Measurements from ENCODE around the gene EEA1. TPM values are rescaled to one million over a fixed set of nuclear protein-coding genes. Genes with fewer than 3 reads are reported as not detected.

Gene EEA1
- total and polyA plus RNA-seq, 4 donors = 5.3 to 56.7 (median 24.6) TPM

DNA sequence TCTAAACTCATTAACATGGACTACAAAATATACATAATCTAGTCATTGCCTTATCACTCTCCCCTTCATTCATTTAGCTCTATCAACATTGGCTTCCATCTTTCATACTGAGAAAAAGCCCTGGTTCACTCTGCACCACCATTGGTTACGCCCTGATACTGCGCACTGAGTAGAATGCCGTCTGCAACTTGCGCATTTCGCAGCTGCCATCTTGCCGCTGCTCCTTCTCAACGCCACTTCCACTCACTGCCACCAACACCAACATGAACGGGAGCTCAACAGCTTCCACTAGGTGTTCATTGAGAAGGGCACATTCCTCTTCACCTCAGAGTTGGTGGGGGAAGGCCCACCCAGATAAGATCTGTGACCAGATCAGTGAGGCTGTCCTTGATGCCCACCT lies 71.3 kb downstream of the EEA1 start:
- peaks cover 0 to 7% of the 10 kb centered on the region in 2 donors for H3K36me3 ChIP-seq (ENCODE audit: control insufficient read depth in 1 of 2, insufficient read depth in 2 of 2, low read length in 1 of 2)
- no peaks in the 10 kb centered on the region for H3K9me3 ChIP-seq (ENCODE audit: control insufficient read depth, low read length)
- H3K4me3 ChIP-seq (ENCODE audit: low read length in 2 of 2) = no peak overlapping the region
- no peak overlapping the region for H3K27ac ChIP-seq (ENCODE audit: low read depth in 1 of 2, low read length in 2 of 2)
- 98 to 99% methylated on average over 8 of the region's 8 CpGs for WGBS, 2 donors
- intact Hi-C loops (cut with DNase I) = no loop called here
- no peak for DNase-seq
- no peak for ATAC-seq (ENCODE audit: low FRiP score)
- H3K27me3 ChIP-seq (ENCODE audit: control insufficient read depth in 1 of 2, insufficient read depth in 2 of 2, low read length in 1 of 2) = no peaks in the 10 kb centered on the region
- no peaks in the 10 kb centered on the region for H3K4me1 ChIP-seq (ENCODE audit: control insufficient read depth in 1 of 2, insufficient read depth in 2 of 2, low read length in 2 of 2)

GRCh38 chr12:92854344-92854743 lies 74.8 kb downstream of the EEA1 start:
- WGBS, 2 donors = 98% methylated on average over 3 of the region's 3 CpGs
- no peaks in the 10 kb centered on the region for H3K9me3 ChIP-seq (ENCODE audit: control insufficient read depth, low read length)
- no peaks in the 10 kb centered on the region for H3K27me3 ChIP-seq (ENCODE audit: control insufficient read depth in 1 of 2, insufficient read depth in 2 of 2, low read length in 1 of 2)
- ATAC-seq (ENCODE audit: low FRiP score) (no peak), DNase-seq (no peak)
- no peak overlapping the region for H3K4me3 ChIP-seq (ENCODE audit: low read length in 2 of 2)
- H3K27ac ChIP-seq (ENCODE audit: low read depth in 1 of 2, low read length in 2 of 2) = no peak overlapping the region
- intact Hi-C loops (cut with DNase I) = no loop called here
- H3K4me1 ChIP-seq (ENCODE audit: control insufficient read depth in 1 of 2, insufficient read depth in 2 of 2, low read length in 2 of 2) = no peaks in the 10 kb centered on the region
- H3K36me3 ChIP-seq (ENCODE audit: control insufficient read depth in 1 of 2, insufficient read depth in 2 of 2, low read length in 1 of 2) = peaks cover 0 to 4% of the 10 kb centered on the region in 2 donors

GRCh38 chr12:92848740-92849139 lies 80.4 kb downstream of the EEA1 start:
- H3K36me3 ChIP-seq (ENCODE audit: control insufficient read depth in 1 of 2, insufficient read depth in 2 of 2, low read length in 1 of 2) = no peaks in the 10 kb centered on the region
- no peak for ATAC-seq (ENCODE audit: low FRiP score)
- H3K9me3 ChIP-seq (ENCODE audit: control insufficient read depth, low read length) = no peaks in the 10 kb centered on the region
- intact Hi-C loops (cut with DNase I) = no loop called here
- no peak overlapping the region for H3K27ac ChIP-seq (ENCODE audit: low read depth in 1 of 2, low read length in 2 of 2)
- no peaks in the 10 kb centered on the region for H3K4me1 ChIP-seq (ENCODE audit: control insufficient read depth in 1 of 2, insufficient read depth in 2 of 2, low read length in 2 of 2)
- 87 to 90% methylated on average over 3 of the region's 3 CpGs for WGBS, 2 donors
- H3K27me3 ChIP-seq (ENCODE audit: control insufficient read depth in 1 of 2, insufficient read depth in 2 of 2, low read length in 1 of 2) = no peaks in the 10 kb centered on the region
- no peak for DNase-seq
- no peak overlapping the region for H3K4me3 ChIP-seq (ENCODE audit: low read length in 2 of 2)

GRCh38 chr12:92847368-92847767 lies 81.7 kb downstream of the EEA1 start:
- Histone ChIP-seq H3K36me3 (ENCODE audit: control insufficient read depth in 1 of 2, insufficient read depth in 2 of 2, low read length in 1 of 2) (no peaks in the 10 kb centered on the region), H3K27ac (ENCODE audit: low read depth in 1 of 2, low read length in 2 of 2) (no peak overlapping the region), H3K9me3 (ENCODE audit: control insufficient read depth, low read length) (no peaks in the 10 kb centered on the region), H3K27me3 (ENCODE audit: control insufficient read depth in 1 of 2, insufficient read depth in 2 of 2, low read length in 1 of 2) (no peaks in the 10 kb centered on the region), H3K4me1 (ENCODE audit: control insufficient read depth in 1 of 2, insufficient read depth in 2 of 2, low read length in 2 of 2) (no peaks in the 10 kb centered on the region), H3K4me3 (ENCODE audit: low read length in 2 of 2) (no peak overlapping the region)
- DNase-seq = no peak
- ATAC-seq (ENCODE audit: low FRiP score) = no peak
- intact Hi-C loops (cut with DNase I) = no loop called here
- WGBS, 2 donors = 88 to 89% methylated on average over 1 of the region's 1 CpG

DNA sequence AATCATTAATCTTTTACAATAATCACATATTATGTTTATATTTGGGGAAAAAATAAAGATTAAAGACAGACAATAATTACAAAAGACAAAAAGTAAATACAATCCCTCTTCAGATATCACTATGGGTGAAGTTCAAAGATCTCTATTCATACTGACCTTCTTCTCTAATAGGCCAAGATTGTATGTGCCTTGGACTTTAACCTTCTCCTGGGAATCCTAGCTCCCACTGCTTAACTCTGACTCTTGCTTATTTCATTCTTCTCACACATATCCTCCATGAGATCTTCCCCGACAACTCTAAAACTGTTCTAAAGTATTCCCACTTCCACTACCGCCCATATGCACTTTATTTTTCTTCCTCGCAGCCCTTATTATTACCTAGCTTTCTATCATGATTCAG lies 83.8 kb downstream of the EEA1 start:
- DNase-seq = no peak
- Histone ChIP-seq H3K27ac (ENCODE audit: low read depth in 1 of 2, low read length in 2 of 2) (no peak overlapping the region), H3K9me3 (ENCODE audit: control insufficient read depth, low read length) (no peaks in the 10 kb centered on the region), H3K4me3 (ENCODE audit: low read length in 2 of 2) (no peak overlapping the region), H3K36me3 (ENCODE audit: control insufficient read depth in 1 of 2, insufficient read depth in 2 of 2, low read length in 1 of 2) (no peaks in the 10 kb centered on the region), H3K27me3 (ENCODE audit: control insufficient read depth in 1 of 2, insufficient read depth in 2 of 2, low read length in 1 of 2) (no peaks in the 10 kb centered on the region), H3K4me1 (ENCODE audit: control insufficient read depth in 1 of 2, insufficient read depth in 2 of 2, low read length in 2 of 2) (no peaks in the 10 kb centered on the region)
- intact Hi-C loops (cut with DNase I) = no loop called here
- no peak for ATAC-seq (ENCODE audit: low FRiP score)
- WGBS, 2 donors = 97% methylated on average over 3 of the region's 3 CpGs

DNA sequence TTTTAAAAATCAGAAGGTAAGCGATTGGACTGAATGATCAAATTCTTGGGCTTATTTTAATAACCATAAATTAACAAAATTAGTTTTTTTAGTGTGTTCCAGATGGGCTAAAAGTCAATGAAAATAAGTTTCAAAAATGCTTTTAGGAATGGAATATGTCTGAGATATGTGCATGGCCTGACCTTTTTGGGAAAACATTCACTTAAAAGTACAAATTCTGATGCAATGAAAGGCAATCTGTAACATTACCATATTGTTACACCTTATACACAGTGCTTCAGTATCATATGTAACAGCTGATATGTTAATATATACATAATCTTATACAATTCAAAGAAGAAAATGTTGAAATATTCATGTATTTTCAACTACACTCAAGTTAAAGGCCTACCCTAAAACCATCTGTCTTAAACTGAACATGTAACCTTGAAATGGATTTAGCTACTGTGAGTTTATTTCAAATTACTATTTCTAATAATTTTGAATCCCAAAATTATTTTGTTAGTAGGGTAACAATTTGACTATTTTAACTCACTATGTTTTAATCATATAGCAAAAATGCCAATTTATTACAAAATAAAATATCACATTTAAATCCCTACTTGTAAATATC lies 84.8 kb downstream of the EEA1 start:
- Histone ChIP-seq H3K4me3 (ENCODE audit: low read length in 2 of 2) (no peak overlapping the region), H3K27me3 (ENCODE audit: control insufficient read depth in 1 of 2, insufficient read depth in 2 of 2, low read length in 1 of 2) (no peaks in the 10 kb centered on the region), H3K9me3 (ENCODE audit: control insufficient read depth, low read length) (no peaks in the 10 kb centered on the region), H3K27ac (ENCODE audit: low read depth in 1 of 2, low read length in 2 of 2) (no peak overlapping the region), H3K4me1 (ENCODE audit: control insufficient read depth in 1 of 2, insufficient read depth in 2 of 2, low read length in 2 of 2) (no peaks in the 10 kb centered on the region), H3K36me3 (ENCODE audit: control insufficient read depth in 1 of 2, insufficient read depth in 2 of 2, low read length in 1 of 2) (no peaks in the 10 kb centered on the region)
- DNase-seq (no peak), ATAC-seq (ENCODE audit: low FRiP score) (no peak)
- intact Hi-C loops (cut with DNase I) = no loop called here
- 77% methylated on average over 1 of the region's 1 CpG for WGBS, 2 donors

DNA sequence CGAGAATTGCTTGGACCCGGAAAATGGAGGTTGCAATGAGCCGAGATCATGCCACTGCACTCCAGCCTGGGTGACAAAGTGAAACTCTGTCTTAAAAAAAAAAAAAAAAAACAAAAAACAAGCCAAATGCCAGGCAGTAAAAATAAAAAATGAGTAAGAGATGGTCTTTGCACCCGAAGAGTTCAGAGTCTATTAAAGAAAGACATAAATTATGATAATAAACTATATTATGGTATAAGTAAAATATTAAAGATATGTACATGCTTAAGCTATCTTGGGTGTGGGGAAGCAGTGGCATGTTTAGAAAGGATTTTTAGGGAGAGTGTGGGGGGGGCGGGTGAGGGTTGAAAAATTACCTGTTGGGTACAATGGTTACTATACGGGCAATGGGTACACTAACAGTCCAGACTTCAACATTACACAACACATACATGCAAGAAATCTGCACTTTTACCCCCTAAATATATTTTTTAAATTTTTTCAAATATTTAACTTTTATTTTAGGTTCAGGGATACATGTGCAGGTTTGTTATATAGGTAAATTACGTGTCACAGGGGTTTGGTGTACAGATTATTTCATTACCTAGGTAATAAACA lies 99.3 kb downstream of the EEA1 start:
- ATAC-seq (ENCODE audit: low FRiP score) (no peak), DNase-seq (no peak)
- Histone ChIP-seq H3K4me3 (ENCODE audit: low read length in 2 of 2) (no peak overlapping the region), H3K27ac (ENCODE audit: low read depth in 1 of 2, low read length in 2 of 2) (no peak overlapping the region), H3K4me1 (ENCODE audit: control insufficient read depth in 1 of 2, insufficient read depth in 2 of 2, low read length in 2 of 2) (no peaks in the 10 kb centered on the region), H3K36me3 (ENCODE audit: control insufficient read depth in 1 of 2, insufficient read depth in 2 of 2, low read length in 1 of 2) (no peaks in the 10 kb centered on the region), H3K27me3 (ENCODE audit: control insufficient read depth in 1 of 2, insufficient read depth in 2 of 2, low read length in 1 of 2) (no peaks in the 10 kb centered on the region), H3K9me3 (ENCODE audit: control insufficient read depth, low read length) (no peaks in the 10 kb centered on the region)
- WGBS, 2 donors = 85 to 87% methylated on average over 7 of the region's 7 CpGs
- intact Hi-C loops (cut with DNase I) = no loop called here

GRCh38 chr12:92828565-92828964 lies 100.5 kb downstream of the EEA1 start:
- ATAC-seq (ENCODE audit: low FRiP score) = no peak
- WGBS, 2 donors = 93% methylated on average over 4 of the region's 4 CpGs
- DNase-seq = no peak
- Histone ChIP-seq H3K36me3 (ENCODE audit: control insufficient read depth in 1 of 2, insufficient read depth in 2 of 2, low read length in 1 of 2) (peaks cover 0 to 3% of the 10 kb centered on the region in 2 donors), H3K27me3 (ENCODE audit: control insufficient read depth in 1 of 2, insufficient read depth in 2 of 2, low read length in 1 of 2) (no peaks in the 10 kb centered on the region), H3K27ac (ENCODE audit: low read depth in 1 of 2, low read length in 2 of 2) (no peak overlapping the region), H3K4me3 (ENCODE audit: low read length in 2 of 2) (no peak overlapping the region), H3K4me1 (ENCODE audit: control insufficient read depth in 1 of 2, insufficient read depth in 2 of 2, low read length in 2 of 2) (no peaks in the 10 kb centered on the region), H3K9me3 (ENCODE audit: control insufficient read depth, low read length) (no peaks in the 10 kb centered on the region)
- intact Hi-C loops (cut with DNase I) = no loop called here

- WGBS, 2 donors = 82 to 83% methylated on average over 4 of the region's 4 CpGs
- H3K9me3 ChIP-seq (ENCODE audit: control insufficient read depth, low read length) = no peaks in the 10 kb centered on the region
- no peak for ATAC-seq (ENCODE audit: low FRiP score)
- H3K4me1 ChIP-seq (ENCODE audit: control insufficient read depth in 1 of 2, insufficient read depth in 2 of 2, low read length in 2 of 2) = no peaks in the 10 kb centered on the region
- H3K27ac ChIP-seq (ENCODE audit: low read depth in 1 of 2, low read length in 2 of 2) = no peak overlapping the region
- intact Hi-C loops (cut with DNase I) = no loop called here
- H3K27me3 ChIP-seq (ENCODE audit: control insufficient read depth in 1 of 2, insufficient read depth in 2 of 2, low read length in 1 of 2) = no peaks in the 10 kb centered on the region
- peaks cover 0 to 3% of the 10 kb centered on the region in 2 donors for H3K36me3 ChIP-seq (ENCODE audit: control insufficient read depth in 1 of 2, insufficient read depth in 2 of 2, low read length in 1 of 2)
- no peak overlapping the region for H3K4me3 ChIP-seq (ENCODE audit: low read length in 2 of 2)
- DNase-seq = no peak
These were observed 101.2 kb downstream of the EEA1 start for GRCh38 chr12:92827836-92828431.
